Measurements from ENCODE around the gene HTRA3.

DNA sequence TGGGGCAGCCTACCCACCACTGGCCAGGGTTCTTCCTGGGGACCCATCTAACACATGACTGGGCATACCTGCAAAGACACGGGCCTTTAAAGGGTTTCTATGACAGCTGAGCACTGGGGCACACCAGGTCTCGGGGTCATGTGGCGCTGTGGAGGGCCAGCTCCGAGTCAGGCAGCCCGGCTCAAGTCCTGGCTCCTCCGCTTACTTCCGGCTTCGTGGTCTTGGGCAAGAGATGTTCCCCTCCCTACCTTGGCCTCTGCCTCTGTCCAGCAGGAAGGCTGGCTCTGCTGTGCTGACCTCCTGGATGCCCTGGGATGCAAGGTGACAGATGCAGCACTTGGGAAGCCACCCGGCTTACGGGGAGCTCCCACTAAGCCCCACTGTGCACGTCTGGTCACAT lies 37.6 kb downstream of the HTRA3 start:
- TF ChIP-seq, protein P1, sequence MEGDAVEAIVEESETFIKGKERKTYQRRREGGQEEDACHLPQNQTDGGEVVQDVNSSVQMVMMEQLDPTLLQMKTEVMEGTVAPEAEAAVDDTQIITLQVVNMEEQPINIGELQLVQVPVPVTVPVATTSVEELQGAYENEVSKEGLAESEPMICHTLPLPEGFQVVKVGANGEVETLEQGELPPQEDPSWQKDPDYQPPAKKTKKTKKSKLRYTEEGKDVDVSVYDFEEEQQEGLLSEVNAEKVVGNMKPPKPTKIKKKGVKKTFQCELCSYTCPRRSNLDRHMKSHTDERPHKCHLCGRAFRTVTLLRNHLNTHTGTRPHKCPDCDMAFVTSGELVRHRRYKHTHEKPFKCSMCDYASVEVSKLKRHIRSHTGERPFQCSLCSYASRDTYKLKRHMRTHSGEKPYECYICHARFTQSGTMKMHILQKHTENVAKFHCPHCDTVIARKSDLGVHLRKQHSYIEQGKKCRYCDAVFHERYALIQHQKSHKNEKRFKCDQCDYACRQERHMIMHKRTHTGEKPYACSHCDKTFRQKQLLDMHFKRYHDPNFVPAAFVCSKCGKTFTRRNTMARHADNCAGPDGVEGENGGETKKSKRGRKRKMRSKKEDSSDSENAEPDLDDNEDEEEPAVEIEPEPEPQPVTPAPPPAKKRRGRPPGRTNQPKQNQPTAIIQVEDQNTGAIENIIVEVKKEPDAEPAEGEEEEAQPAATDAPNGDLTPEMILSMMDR (conservative IDR thresholded peaks at IDR 0.05; ENCODE audit: low read depth, low read length), result no peak
- no peak for TF ChIP-seq EZH2 (IDR thresholded peaks at IDR 0.05; ENCODE audit: borderline replicate concordance, low read depth, low read length, poor library complexity, severe bottlenecking)
